GM23338 (cell line): ENCODE measurements around the gene ABHD12. TPM values are rescaled to one million over a fixed set of nuclear protein-coding genes. Genes with fewer than 3 reads are reported as not detected.

ENCODE experiments used
- ATAC-seq: fragments of 200-7000 bp; cut with Tn5 transposase; 3 replicates; pipeline ENCODE4 v1.9.1; 2020
- DNase-seq: peaks from one replicate; pipeline ENCODE4 v3.0.0-alpha.2; 2015; ENCODE audit warnings: low spot score
- H2AFZ ChIP-seq: fragments of 200-600 bp; sonication (generic); 2 replicates; pipeline ENCODE4 v1.8.0; 2016; ENCODE audit warnings: antibody characterized with exemption, mild to moderate bottlenecking, moderate library complexity
- H3F3A ChIP-seq: fragments of 200-600 bp; sonication (generic); replicated peaks from 2 replicates; pipeline ENCODE4 v1.8.0; 2017; ENCODE audit warnings: antibody characterized with exemption, mixed run types, low read depth
- H3K27ac ChIP-seq: fragments of 200-600 bp; sonication (generic); 2 replicates; pipeline ENCODE4 v1.6.1; 2016; ENCODE audit warnings: low read depth
- H3K27me3 ChIP-seq: fragments of 200-600 bp; sonication (generic); 2 replicates; pipeline ENCODE4 v1.8.0; 2016; ENCODE audit warnings: mild to moderate bottlenecking, mixed run types, moderate library complexity; ENCODE audit not compliant: insufficient read depth
- H3K36me3 ChIP-seq: fragments of 200-600 bp; sonication (generic); 2 replicates; pipeline ENCODE4 v1.8.0; 2016; ENCODE audit warnings: mild to moderate bottlenecking; ENCODE audit not compliant: insufficient read depth
- H3K4me1 ChIP-seq: fragments of 200-600 bp; sonication (generic); 2 replicates; pipeline ENCODE4 v1.8.0; 2016; ENCODE audit warnings: mild to moderate bottlenecking, moderate library complexity; ENCODE audit not compliant: insufficient read depth
- H3K4me2 ChIP-seq: fragments of 200-600 bp; sonication (generic); 2 replicates; pipeline ENCODE4 v1.7.1; 2017; ENCODE audit warnings: mixed run types
- H3K4me3 ChIP-seq: fragments of 200-600 bp; sonication (generic); 2 replicates; pipeline ENCODE4 v1.6.1; 2016; ENCODE audit warnings: mixed run types
- H3K79me2 ChIP-seq: fragments of 200-600 bp; sonication (generic); replicated peaks from 2 replicates; pipeline ENCODE4 v1.8.0; 2017; ENCODE audit warnings: mild to moderate bottlenecking; ENCODE audit not compliant: insufficient read depth
- H3K9me2 ChIP-seq: fragments of 200-600 bp; sonication (generic); 2 replicates; pipeline ENCODE4 v1.8.0; 2017; ENCODE audit not compliant: insufficient read depth
- H4K20me1 ChIP-seq: fragments of 200-600 bp; sonication (generic); replicated peaks from 2 replicates; pipeline ENCODE4 v1.8.0; 2017; ENCODE audit warnings: mild to moderate bottlenecking; ENCODE audit not compliant: insufficient read depth
- H3K27ac Mint-ChIP-seq: 2 replicates; pipeline ENCODE4 v1.8.0; 2020; ENCODE audit warnings: inconsistent platforms, mild to moderate bottlenecking, moderate library complexity, mixed read lengths
- H3K27me3 Mint-ChIP-seq: 3 replicates; pipeline ENCODE4 v1.8.0; 2022; ENCODE audit warnings: low read depth, mild to moderate bottlenecking, moderate library complexity, mixed read lengths, inconsistent platforms; ENCODE audit not compliant: insufficient read depth, poor library complexity
- H3K36me3 Mint-ChIP-seq: 3 replicates; pipeline ENCODE4 v1.8.0; 2021; ENCODE audit warnings: low read depth, mild to moderate bottlenecking, inconsistent platforms, moderate library complexity, mixed read lengths
- H3K4me1 Mint-ChIP-seq: 3 replicates; pipeline ENCODE4 v1.8.0; 2020; ENCODE audit warnings: mild to moderate bottlenecking, inconsistent platforms, mixed read lengths
- H3K4me3 Mint-ChIP-seq: 3 replicates; pipeline ENCODE4 v1.8.0; 2021; ENCODE audit warnings: moderate library complexity, mild to moderate bottlenecking, inconsistent platforms, mixed read lengths
- H3K9me3 Mint-ChIP-seq: 3 replicates; pipeline ENCODE4 v1.8.0; 2020; ENCODE audit warnings: moderate library complexity, mild to moderate bottlenecking, inconsistent platforms, mixed read lengths
- CREB1 ChIP-seq: fragments of 250-450 bp; sonication (Bioruptor Pico); IDR thresholded peaks from 2 replicates; pipeline ENCODE4 v1.5.0; 2020; ENCODE audit warnings: low read depth, mild to moderate bottlenecking, moderate library complexity
- ETS1 ChIP-seq: IDR thresholded peaks from 2 replicates; pipeline ENCODE4 v1.6.1; 2016; ENCODE audit warnings: antibody characterized with exemption
- EZH2phosphoT487 ChIP-seq: fragments of 200-600 bp; sonication (generic); IDR thresholded peaks from one replicate; pipeline ENCODE4 v1.8.1; 2018; ENCODE audit warnings: antibody characterized with exemption; ENCODE audit not compliant: unreplicated experiment
- JUNB ChIP-seq: IDR thresholded peaks from one replicate; pipeline ENCODE4 v1.6.1; 2016; ENCODE audit warnings: antibody characterized with exemption; ENCODE audit not compliant: unreplicated experiment
- POLR2AphosphoS5 ChIP-seq: IDR thresholded peaks from 2 replicates; pipeline ENCODE4 v1.6.1; 2016; ENCODE audit warnings: antibody characterized with exemption, low read depth
- ZNF114 ChIP-seq: fragments of 250-450 bp; sonication (Bioruptor Pico); IDR thresholded peaks from 2 replicates; pipeline ENCODE4 v1.5.0; 2020; ENCODE audit warnings: mild to moderate bottlenecking, moderate library complexity
- ZNF331 ChIP-seq: fragments of 250-450 bp; sonication (Bioruptor Pico); IDR thresholded peaks from 2 replicates; pipeline ENCODE4 v1.5.0; 2020; ENCODE audit warnings: low read depth, mild to moderate bottlenecking, moderate library complexity
- polyA plus RNA-seq: library from polyadenylated mRNA; unstranded; fragments of >200 nt; fragmentation: Nextera tagmentation; extraction: Ambion mirVana; gene quantifications from 2 replicates; pipeline ENCODE4 v1.2.1, GENCODE V29; 2016
- total RNA-seq: library from RNA; depleted of rRNA; stranded (reverse); fragments of >200 nt; shearing (Covaris generic); gene quantifications from 2 replicates; pipeline ENCODE4 v1.2.3, GENCODE V29; 2014
- TF ChIP-seq, protein P1 (sequence below): IDR thresholded peaks from one replicate; pipeline ENCODE4 v1.6.1; 2018; ENCODE audit warnings: antibody characterized with exemption; ENCODE audit not compliant: unreplicated experiment
- TF ChIP-seq, protein P2 (sequence below): fragments of 250-450 bp; sonication (Bioruptor Pico); IDR thresholded peaks from 2 replicates; pipeline ENCODE4 v1.5.0; 2020; ENCODE audit warnings: mild to moderate bottlenecking, moderate library complexity
- TF ChIP-seq, protein P3 (sequence below), 2 experiments: fragments of 200-600 bp in 1 of 2; sonication (generic) in 1 of 2; conservative IDR thresholded peaks; 2 replicates each; pipeline versions ENCODE4 v1.5.1 to v1.6.1; 2016 to 2017; ENCODE audit warnings: antibody characterized with exemption in 2 of 2, low read depth in 2 of 2, mild to moderate bottlenecking in 2 of 2, moderate library complexity in 1 of 2

ABHD12 gene
- total and polyA plus RNA-seq, 2 experiments from 2014 or later, result 40.2 to 57.8 TPM

DNA sequence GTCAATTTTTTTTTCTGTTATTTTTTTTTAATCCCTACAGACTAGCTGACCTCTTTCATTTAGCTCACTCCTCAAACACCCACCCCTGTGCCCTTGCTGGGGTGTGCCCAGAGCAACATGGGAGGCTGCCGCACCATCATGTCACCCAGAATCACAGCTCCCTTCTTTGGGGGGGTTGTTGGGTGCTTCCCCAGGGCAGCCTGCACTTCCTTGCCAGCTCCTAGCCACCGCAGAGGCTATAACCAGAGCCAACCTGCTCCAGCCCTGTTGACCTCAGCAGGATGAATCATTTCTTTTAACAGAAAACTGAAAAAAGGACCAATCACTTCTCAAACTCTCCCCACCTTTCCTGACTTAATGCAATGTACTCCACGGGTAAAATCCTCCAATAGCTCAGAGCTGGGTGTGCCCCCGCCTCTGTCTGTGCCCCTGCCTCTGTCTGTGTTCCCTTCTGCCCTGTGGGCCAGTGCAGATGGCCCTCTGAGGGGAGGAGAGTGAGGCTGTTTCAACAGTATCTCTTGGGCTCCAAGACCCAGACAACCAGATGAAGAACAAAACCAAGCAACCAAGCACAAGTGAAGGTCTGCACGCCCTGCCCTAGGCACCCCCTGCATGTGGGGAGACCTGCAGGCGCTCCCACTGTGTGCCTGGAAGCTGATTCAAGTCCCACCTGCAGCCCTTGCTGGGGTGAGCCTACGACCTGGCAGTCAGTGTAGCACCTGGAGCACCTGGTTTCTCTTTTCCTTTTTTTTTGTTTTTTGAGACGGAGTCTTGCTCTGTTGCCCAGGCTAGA lies 75.0 kb downstream of the ABHD12 start:
- Histone ChIP-seq H3K27ac (no peak overlapping the region), H3K4me3 (no peak overlapping the region), H3F3A (no peaks in the 10 kb centered on the region), H3K27me3 (no peaks in the 10 kb centered on the region), H2AFZ (no peak overlapping the region), H3K79me2 (peaks cover 12% of the 10 kb centered on the region), H3K36me3 (no peaks in the 10 kb centered on the region), H3K4me2 (no peak overlapping the region), H4K20me1 (peaks cover 7% of the 10 kb centered on the region; the same call in 1 of the 2 replicates), H3K4me1 (no peaks in the 10 kb centered on the region), H3K9me2 (no peaks in the 10 kb centered on the region)
- ATAC-seq (no peak), DNase-seq (no peak)
- no peak for TF ChIP-seq ETS1
- no peak for TF ChIP-seq POLR2AphosphoS5
- TF ChIP-seq, protein P1, sequence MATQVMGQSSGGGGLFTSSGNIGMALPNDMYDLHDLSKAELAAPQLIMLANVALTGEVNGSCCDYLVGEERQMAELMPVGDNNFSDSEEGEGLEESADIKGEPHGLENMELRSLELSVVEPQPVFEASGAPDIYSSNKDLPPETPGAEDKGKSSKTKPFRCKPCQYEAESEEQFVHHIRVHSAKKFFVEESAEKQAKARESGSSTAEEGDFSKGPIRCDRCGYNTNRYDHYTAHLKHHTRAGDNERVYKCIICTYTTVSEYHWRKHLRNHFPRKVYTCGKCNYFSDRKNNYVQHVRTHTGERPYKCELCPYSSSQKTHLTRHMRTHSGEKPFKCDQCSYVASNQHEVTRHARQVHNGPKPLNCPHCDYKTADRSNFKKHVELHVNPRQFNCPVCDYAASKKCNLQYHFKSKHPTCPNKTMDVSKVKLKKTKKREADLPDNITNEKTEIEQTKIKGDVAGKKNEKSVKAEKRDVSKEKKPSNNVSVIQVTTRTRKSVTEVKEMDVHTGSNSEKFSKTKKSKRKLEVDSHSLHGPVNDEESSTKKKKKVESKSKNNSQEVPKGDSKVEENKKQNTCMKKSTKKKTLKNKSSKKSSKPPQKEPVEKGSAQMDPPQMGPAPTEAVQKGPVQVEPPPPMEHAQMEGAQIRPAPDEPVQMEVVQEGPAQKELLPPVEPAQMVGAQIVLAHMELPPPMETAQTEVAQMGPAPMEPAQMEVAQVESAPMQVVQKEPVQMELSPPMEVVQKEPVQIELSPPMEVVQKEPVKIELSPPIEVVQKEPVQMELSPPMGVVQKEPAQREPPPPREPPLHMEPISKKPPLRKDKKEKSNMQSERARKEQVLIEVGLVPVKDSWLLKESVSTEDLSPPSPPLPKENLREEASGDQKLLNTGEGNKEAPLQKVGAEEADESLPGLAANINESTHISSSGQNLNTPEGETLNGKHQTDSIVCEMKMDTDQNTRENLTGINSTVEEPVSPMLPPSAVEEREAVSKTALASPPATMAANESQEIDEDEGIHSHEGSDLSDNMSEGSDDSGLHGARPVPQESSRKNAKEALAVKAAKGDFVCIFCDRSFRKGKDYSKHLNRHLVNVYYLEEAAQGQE, result no peak
- TF ChIP-seq ZNF331 (CRISPR knock-in tag), result no peak
- TF ChIP-seq, protein P2, sequence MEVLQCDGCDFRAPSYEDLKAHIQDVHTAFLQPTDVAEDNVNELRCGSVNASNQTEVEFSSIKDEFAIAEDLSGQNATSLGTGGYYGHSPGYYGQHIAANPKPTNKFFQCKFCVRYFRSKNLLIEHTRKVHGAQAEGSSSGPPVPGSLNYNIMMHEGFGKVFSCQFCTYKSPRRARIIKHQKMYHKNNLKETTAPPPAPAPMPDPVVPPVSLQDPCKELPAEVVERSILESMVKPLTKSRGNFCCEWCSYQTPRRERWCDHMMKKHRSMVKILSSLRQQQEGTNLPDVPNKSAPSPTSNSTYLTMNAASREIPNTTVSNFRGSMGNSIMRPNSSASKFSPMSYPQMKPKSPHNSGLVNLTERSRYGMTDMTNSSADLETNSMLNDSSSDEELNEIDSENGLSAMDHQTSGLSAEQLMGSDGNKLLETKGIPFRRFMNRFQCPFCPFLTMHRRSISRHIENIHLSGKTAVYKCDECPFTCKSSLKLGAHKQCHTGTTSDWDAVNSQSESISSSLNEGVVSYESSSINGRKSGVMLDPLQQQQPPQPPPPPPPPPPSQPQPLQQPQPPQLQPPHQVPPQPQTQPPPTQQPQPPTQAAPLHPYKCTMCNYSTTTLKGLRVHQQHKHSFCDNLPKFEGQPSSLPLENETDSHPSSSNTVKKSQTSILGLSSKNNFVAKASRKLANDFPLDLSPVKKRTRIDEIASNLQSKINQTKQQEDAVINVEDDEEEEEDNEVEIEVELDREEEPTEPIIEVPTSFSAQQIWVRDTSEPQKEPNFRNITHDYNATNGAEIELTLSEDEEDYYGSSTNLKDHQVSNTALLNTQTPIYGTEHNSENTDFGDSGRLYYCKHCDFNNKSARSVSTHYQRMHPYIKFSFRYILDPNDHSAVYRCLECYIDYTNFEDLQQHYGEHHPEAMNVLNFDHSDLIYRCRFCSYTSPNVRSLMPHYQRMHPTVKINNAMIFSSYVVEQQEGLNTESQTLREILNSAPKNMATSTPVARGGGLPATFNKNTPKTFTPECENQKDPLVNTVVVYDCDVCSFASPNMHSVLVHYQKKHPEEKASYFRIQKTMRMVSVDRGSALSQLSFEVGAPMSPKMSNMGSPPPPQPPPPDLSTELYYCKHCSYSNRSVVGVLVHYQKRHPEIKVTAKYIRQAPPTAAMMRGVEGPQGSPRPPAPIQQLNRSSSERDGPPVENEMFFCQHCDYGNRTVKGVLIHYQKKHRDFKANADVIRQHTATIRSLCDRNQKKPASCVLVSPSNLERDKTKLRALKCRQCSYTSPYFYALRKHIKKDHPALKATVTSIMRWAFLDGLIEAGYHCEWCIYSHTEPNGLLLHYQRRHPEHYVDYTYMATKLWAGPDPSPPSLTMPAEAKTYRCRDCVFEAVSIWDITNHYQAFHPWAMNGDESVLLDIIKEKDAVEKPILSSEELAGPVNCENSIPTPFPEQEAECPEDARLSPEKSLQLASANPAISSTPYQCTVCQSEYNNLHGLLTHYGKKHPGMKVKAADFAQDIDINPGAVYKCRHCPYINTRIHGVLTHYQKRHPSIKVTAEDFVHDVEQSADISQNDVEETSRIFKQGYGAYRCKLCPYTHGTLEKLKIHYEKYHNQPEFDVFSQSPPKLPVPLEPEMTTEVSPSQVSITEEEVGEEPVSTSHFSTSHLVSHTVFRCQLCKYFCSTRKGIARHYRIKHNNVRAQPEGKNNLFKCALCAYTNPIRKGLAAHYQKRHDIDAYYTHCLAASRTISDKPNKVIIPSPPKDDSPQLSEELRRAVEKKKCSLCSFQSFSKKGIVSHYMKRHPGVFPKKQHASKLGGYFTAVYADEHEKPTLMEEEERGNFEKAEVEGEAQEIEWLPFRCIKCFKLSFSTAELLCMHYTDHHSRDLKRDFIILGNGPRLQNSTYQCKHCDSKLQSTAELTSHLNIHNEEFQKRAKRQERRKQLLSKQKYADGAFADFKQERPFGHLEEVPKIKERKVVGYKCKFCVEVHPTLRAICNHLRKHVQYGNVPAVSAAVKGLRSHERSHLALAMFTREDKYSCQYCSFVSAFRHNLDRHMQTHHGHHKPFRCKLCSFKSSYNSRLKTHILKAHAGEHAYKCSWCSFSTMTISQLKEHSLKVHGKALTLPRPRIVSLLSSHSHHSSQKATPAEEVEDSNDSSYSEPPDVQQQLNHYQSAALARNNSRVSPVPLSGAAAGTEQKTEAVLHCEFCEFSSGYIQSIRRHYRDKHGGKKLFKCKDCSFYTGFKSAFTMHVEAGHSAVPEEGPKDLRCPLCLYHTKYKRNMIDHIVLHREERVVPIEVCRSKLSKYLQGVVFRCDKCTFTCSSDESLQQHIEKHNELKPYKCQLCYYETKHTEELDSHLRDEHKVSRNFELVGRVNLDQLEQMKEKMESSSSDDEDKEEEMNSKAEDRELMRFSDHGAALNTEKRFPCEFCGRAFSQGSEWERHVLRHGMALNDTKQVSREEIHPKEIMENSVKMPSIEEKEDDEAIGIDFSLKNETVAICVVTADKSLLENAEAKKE (CRISPR knock-in tag), result no peak
- TF ChIP-seq JUNB, result no peak
- TF ChIP-seq, protein P3, sequence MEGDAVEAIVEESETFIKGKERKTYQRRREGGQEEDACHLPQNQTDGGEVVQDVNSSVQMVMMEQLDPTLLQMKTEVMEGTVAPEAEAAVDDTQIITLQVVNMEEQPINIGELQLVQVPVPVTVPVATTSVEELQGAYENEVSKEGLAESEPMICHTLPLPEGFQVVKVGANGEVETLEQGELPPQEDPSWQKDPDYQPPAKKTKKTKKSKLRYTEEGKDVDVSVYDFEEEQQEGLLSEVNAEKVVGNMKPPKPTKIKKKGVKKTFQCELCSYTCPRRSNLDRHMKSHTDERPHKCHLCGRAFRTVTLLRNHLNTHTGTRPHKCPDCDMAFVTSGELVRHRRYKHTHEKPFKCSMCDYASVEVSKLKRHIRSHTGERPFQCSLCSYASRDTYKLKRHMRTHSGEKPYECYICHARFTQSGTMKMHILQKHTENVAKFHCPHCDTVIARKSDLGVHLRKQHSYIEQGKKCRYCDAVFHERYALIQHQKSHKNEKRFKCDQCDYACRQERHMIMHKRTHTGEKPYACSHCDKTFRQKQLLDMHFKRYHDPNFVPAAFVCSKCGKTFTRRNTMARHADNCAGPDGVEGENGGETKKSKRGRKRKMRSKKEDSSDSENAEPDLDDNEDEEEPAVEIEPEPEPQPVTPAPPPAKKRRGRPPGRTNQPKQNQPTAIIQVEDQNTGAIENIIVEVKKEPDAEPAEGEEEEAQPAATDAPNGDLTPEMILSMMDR (conservative IDR thresholded peaks at IDR 0.05; ENCODE audit: low read depth in 2 of 2), result no peak
- no peak for TF ChIP-seq EZH2phosphoT487
- no peak for TF ChIP-seq CREB1 (CRISPR knock-in tag)
- no peak for TF ChIP-seq ZNF114 (CRISPR knock-in tag)
- peaks cover 15% of the 10 kb centered on the region for H3K4me1 Mint-ChIP-seq
- H3K36me3 Mint-ChIP-seq, result peaks cover 56% of the 10 kb centered on the region
- H3K4me3 Mint-ChIP-seq, result no peak overlapping the region
- no peak overlapping the region for H3K27ac Mint-ChIP-seq
- peaks cover 16% of the 10 kb centered on the region for H3K27me3 Mint-ChIP-seq
- H3K9me3 Mint-ChIP-seq, result peaks cover 5% of the 10 kb centered on the region; the same call in 2 of the 3 replicates
